Measurements from ENCODE around the gene DDX11.
"Not testable (repeated sequence)": the region's sequence is repeated elsewhere in the genome, so short reads cannot be mapped to it uniquely, and the experiment has no call there.

Gene DDX11
- 16.9 to 61.8 (median 49.8) reads per million in 4 donors for total RNA-seq

DNA sequence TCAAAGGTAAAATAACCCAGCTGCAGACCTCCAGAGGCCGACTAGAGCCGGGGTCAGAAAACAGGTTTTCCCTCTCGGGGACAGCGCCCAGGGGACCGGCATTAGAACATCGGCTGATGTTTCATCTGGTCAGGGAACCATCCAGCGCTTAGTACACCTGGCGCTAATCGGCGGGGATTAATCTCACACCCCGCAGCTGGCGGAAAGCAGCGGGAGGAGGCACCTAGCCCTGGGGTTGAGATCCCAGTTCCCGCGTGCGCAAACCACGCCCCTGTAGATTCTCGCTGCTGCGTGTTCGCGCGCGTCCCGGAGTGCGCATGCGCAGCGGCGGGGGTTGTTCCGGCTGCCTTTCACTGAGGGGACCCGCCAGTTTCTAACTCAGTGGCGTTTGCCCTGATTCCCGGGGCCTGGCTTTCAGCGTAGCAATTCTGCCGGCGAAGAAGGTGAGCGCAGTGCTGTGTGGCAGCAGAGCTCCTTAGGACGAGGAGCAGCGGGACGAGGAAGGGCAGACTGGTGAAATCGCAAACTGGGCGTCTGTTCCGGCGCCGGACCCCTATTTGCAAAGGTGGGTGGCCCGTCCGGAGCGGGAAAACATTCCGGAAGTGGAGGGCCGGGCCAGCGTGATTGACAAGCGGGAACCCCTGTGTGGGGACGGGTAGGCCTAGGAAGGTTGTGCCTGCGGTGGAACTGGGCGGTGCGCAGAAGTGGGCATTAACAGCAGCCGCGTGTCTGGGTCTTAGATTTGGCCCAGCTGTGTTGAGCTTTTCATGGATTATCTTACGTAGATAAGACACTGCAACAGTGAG, at the start of gene DDX11:
TSS of gene DDX11 (plus strand) at position 334 of the 806 bp plus-strand sequence. CDS start 4,534 bp downstream, outside the sequence.
- DNase-seq = peak; percentile 82 to 94 (median 86)

GRCh38 chr12:31026202-31026601, 47.5 kb upstream of the DDX11 start:
- no peak for DNase-seq

DNA sequence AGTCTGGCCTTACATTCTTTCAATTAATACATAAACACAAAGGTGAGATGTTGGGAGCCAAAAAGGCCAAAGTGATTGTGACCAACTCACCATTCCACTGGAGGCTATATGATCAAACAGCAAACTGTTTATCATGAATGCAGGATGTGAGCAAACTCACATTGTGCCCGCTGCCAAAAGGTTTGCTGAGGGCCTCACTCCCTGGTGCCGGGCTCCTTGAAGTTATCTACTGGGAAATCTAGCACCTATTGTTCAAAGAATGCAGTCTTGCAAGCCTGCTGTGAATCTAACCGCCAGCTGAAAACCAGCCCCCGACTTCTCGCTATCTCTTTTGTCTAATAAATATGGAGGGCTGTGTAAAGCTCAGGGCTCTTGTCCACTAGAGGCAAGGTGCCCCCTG, 46.7 kb upstream of the DDX11 start:
- not testable (repeated sequence) for DNase-seq

- DNase-seq = no peak
Observed at GRCh38 chr12:31029468-31029867, 44.2 kb upstream of the DDX11 start.

DNA sequence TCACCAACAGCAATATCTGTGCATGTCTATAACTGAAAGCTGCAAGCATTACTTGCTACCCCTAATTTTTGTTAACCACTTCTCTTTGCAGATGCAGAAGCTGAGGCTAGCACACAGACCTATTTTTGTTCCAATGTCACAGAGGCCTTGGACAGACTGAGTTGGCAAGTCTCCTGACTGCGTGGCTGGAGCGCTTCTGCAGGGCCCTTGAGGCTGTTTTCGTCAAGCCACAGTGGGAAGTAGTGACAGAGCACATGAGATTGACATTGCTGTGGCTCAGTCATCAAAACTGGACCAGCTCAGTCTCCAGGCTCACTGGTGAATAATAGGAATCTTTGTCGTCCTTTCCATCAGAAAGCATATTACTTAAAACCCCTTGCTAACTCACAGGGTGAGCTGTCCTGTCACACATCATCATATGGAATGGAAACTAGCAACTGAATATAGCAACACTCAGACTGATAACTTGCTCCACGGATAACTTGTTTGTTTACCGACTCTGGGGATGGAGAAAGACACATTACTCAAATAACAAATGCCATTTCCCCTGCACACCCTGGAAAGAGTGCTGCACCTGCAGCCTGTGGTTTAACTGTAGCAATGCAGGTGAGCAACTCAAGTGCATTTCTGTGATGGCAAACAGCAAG, 43.6 kb upstream of the DDX11 start:
- DNase-seq = no peak

GRCh38 chr12:31031951-31032335, 41.7 kb upstream of the DDX11 start:
- DNase-seq = no peak

GRCh38 chr12:31033146-31033545, 40.5 kb upstream of the DDX11 start:
- DNase-seq = no peak

DNA sequence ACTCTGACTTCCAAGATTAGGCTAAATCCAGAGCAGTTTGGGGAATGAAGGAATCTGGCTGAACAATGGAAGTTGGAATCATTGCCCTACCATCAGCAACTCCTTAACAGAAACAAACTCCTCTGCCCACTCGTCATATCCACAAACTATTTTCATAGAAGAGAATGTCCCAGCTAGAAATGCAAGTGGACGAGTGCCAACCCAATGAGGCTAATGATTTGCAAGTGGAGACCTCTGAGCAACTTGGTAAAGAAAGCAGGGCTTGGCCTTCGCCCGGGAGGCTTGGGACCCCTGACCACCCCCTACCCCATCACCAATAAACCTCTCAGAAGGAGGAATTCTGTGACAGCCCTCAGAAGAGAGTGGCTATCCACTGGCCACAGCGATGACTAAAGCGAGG, 40.0 kb upstream of the DDX11 start:
- DNase-seq = no peak

- DNase-seq = no peak
Observed at GRCh38 chr12:31034372-31034771, 39.3 kb upstream of the DDX11 start.

DNA sequence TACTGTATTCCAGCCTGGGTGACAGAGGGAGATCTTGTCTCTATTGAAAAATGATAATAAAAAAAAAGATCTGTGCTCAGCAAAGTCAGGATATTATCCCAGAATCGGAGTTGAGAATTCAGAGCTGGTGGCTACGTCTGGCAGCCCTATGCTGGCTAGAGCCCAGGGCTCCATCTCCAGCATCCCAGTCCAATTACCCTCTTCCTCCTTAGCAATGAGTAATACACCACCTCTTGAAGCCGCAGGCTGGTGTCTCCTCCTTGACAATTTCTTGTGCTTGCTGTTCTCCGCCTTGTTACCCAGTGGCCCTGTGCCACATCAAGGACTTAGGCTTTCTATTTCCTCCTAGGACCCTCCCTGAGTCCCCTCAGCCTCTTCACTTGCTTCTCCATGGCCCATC, 38.4 kb upstream of the DDX11 start:
- no peak for DNase-seq

- no peak for DNase-seq
Observed at GRCh38 chr12:31035967-31036665, 37.5 kb upstream of the DDX11 start.

DNA sequence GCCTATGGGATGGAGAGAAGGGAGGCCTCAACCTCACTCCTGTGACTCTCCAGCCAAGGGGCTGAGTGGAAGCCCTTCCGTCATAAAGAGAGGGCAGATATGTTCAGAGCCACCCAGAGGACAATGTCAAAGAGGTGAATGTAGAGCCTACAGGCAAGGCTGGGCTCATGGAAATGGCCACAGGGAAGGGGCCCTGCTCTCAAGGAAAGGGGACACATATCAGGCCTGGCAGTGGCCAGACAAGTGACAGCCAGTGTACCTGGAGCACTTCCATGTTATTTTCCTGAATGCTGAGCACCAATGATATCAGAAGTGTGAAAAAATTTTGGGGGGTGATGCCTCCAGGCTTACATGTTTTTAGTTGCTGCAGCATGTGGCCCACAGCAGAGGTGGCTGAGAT, 36.6 kb upstream of the DDX11 start:
- DNase-seq = no peak

GRCh38 chr12:31037931-31038330, 35.7 kb upstream of the DDX11 start:
- DNase-seq = no peak

DNA sequence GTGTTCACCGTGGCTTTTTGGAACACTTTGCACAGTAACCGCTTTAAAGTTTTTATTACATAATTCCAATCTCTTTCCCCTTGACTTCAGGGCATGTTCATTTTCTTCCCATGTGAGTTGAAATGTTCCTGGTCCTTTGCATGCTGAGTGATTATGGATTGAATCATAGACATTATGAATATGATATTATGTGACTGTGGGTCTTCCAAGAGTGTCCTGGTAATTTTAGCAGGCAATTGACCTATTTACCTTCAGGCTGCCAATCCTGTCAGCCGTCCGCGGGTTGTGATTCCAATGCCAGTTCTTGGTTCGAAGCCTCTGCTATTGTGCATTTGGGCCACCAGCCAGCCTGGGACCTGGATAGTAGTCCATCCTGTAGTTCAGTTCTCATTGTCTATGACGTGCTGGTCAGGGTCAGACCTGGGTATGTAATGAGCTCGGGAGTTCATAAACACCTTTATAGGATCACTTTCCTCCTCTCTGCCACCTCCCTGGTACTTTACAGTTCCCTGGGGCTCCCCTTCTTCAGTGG, 32.6 kb upstream of the DDX11 start:
- no peak for DNase-seq

GRCh38 chr12:31050143-31050542, 23.5 kb upstream of the DDX11 start:
- not testable (repeated sequence) for DNase-seq

DNA sequence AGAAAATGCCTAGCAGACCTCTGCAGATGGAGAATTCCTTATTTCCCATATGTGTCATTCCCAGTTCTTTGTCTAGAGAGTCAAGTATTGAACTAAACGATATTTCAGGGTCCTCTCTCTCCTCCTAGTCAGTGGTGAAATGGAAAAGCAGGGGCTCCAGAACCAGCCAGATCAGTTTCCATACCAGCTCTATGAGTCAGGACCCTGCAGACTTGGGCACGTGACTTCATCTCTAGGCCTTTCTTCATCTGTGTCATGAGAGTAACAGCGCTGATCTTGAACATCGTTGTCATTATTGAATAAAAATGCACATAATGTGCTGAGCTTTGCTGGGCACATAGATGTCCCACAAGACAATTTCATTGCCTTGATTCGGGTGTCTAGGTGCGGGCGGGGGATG, 23.1 kb upstream of the DDX11 start:
- DNase-seq = not testable (repeated sequence)

- peak in 1 of 5 donors; percentile 28 for DNase-seq
Observed at GRCh38 chr12:31051692-31052091, 22.0 kb upstream of the DDX11 start.

- DNase-seq = not testable (repeated sequence)
Observed at GRCh38 chr12:31052121-31052520, 21.5 kb upstream of the DDX11 start.

DNA sequence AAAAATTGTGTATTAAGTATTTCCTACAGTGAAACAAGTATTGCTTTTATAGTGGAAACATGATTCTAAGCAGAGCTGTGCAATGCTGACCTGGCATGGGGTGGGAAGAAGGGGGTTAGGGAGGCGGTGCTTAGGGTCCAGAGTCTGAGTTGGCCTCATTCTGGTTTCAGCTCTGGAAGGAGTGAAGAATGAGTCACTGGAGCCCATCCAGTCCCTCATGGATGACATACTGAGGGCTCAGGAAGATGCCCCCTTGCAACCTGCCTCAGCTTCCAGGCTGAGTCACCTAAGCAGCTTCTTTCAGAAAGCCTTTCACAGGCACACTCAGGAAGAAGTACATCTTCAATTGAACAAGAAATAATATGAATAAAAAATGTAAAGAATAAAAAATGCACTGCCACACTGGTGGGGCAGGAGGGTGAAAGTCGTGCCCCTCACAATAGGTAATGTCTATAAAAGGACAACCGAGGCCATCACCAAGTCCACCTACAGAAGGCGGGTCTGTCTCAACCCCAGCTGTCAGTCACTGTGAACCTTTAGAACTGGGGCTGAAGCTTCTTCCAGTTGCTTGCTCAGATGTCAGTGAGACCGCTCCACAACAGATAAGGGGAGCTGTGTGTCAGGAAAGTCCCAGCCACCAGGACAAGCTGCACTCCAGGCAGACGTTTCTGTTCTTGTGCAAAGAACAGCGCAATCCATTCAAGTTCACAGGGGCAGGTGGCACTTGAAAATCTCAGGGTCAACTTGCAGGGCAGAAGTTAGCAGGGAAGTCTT, 20.8 kb upstream of the DDX11 start:
- DNase-seq = not testable (repeated sequence)

DNA sequence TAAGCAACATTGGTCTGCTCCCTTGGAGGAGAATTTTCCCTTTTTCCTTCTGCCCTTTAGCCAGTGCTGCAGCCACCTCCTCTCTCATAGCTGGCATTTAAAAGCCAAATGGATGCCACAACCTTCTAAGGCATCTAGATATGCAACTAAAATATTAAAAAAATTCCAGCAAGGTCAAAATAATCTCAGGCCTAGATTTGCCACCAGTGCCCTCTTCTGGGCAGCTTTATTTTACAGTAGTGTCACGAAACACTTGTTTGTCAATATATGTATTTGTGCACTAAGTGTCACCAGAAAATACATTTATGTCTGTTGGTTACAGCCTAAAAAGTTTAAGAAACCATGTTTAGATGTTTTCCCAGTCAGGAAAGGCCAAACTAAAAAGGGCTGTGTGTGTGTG, 19.7 kb upstream of the DDX11 start:
- not testable (repeated sequence) for DNase-seq

GRCh38 chr12:31057671-31058070, 16.0 kb upstream of the DDX11 start:
- DNase-seq = no peak

DNA sequence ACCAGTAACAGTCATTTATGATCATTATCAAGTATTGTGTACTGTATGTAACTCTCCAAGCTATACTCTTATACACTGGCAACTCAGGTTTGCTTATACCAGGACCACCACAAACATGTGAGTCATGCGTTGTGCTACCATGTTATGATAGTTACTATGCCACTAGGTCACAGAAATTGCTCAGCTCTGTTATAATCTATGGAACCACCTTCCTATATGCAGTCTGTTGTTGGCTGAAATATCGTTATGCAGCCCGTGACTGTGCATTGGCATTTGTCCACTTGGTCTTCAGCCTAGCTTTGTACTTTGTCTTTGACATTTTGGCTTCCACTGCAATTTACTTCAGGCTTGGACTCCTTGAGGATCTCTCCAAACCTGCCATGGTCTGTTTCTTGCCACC, 7.5 kb upstream of the DDX11 start:
- not testable (repeated sequence) for DNase-seq

All from T-helper 1 cell (primary cell).